ENCODE results near the gene ATG7.

- TF ChIP-seq YY1 (IDR thresholded peaks at IDR 0.05; ENCODE audit: insufficient read depth, insufficient read length) (no peak), ZNF274 (IDR thresholded peaks at IDR 0.05; ENCODE audit: low read depth, low read length) (no peak), SUZ12 (IDR thresholded peaks at IDR 0.05; ENCODE audit: extremely low read depth, insufficient read depth, insufficient read length) (no peak)
Observed at GRCh38 chr3:11480663-11481298, 208.6 kb downstream of the ATG7 start.
